ENCODE data around the gene GSK3A. TPM values are rescaled to one million over a fixed set of nuclear protein-coding genes. Genes with fewer than 3 reads are reported as not detected.

GSK3A gene
- total and polyA plus RNA-seq, 2 experiments from 2014 or later: 17.7 to 40.7 TPM

DNA sequence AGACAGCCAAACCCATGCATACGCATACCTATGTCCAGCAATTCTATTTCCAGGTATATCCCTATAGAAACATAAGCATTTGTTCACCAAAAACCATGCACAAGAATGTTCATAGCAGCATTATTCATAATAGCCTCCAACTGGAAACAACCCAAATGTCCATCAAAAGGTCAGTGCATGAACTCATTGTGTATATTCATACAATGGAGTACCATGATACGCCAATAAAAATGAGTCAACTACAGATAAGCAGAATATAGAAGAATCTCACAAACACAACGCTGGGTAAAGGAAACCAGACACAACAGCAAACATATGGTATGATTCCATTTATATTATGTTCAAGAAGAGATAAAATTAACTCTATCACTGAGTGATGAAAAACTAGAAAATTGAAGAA, 48.7 kb downstream of the GSK3A start:
- H3K27ac Mint-ChIP-seq: no peak overlapping the region
- no peak overlapping the region for H2AFZ ChIP-seq
- peaks cover 10% of the 10 kb centered on the region for H3K4me1 ChIP-seq (ENCODE audit: insufficient read depth)
- peaks cover 19% of the 10 kb centered on the region for H3K9me3 Mint-ChIP-seq
- peaks cover 16% of the 10 kb centered on the region for H3K27me3 Mint-ChIP-seq (ENCODE audit: insufficient read depth, low read depth, poor library complexity)
- no peaks in the 10 kb centered on the region for H3K9me2 ChIP-seq (ENCODE audit: insufficient read depth)
- H3K4me3 Mint-ChIP-seq: no peak overlapping the region
- no peak for DNase-seq (ENCODE audit: low spot score)
- H3K79me2 ChIP-seq (replicated peaks; ENCODE audit: insufficient read depth): no peaks in the 10 kb centered on the region; the same call in 1 of the 2 replicates
- peaks cover 2% of the 10 kb centered on the region; the same call in 1 of the 2 replicates for H4K20me1 ChIP-seq (replicated peaks; ENCODE audit: insufficient read depth)
- H3K4me3 ChIP-seq: no peak overlapping the region
- ATAC-seq: no peak
- no peak overlapping the region for H3K27ac ChIP-seq (ENCODE audit: low read depth)
- no peak for TF ChIP-seq JUNB (IDR thresholded peaks at IDR 0.05; ENCODE audit: unreplicated experiment)
- TF ChIP-seq, protein P1, sequence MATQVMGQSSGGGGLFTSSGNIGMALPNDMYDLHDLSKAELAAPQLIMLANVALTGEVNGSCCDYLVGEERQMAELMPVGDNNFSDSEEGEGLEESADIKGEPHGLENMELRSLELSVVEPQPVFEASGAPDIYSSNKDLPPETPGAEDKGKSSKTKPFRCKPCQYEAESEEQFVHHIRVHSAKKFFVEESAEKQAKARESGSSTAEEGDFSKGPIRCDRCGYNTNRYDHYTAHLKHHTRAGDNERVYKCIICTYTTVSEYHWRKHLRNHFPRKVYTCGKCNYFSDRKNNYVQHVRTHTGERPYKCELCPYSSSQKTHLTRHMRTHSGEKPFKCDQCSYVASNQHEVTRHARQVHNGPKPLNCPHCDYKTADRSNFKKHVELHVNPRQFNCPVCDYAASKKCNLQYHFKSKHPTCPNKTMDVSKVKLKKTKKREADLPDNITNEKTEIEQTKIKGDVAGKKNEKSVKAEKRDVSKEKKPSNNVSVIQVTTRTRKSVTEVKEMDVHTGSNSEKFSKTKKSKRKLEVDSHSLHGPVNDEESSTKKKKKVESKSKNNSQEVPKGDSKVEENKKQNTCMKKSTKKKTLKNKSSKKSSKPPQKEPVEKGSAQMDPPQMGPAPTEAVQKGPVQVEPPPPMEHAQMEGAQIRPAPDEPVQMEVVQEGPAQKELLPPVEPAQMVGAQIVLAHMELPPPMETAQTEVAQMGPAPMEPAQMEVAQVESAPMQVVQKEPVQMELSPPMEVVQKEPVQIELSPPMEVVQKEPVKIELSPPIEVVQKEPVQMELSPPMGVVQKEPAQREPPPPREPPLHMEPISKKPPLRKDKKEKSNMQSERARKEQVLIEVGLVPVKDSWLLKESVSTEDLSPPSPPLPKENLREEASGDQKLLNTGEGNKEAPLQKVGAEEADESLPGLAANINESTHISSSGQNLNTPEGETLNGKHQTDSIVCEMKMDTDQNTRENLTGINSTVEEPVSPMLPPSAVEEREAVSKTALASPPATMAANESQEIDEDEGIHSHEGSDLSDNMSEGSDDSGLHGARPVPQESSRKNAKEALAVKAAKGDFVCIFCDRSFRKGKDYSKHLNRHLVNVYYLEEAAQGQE (IDR thresholded peaks at IDR 0.05; ENCODE audit: unreplicated experiment): no peak
- no peak for TF ChIP-seq ZNF331 (CRISPR knock-in tag; IDR thresholded peaks at IDR 0.05; ENCODE audit: low read depth)
- TF ChIP-seq, protein P2, sequence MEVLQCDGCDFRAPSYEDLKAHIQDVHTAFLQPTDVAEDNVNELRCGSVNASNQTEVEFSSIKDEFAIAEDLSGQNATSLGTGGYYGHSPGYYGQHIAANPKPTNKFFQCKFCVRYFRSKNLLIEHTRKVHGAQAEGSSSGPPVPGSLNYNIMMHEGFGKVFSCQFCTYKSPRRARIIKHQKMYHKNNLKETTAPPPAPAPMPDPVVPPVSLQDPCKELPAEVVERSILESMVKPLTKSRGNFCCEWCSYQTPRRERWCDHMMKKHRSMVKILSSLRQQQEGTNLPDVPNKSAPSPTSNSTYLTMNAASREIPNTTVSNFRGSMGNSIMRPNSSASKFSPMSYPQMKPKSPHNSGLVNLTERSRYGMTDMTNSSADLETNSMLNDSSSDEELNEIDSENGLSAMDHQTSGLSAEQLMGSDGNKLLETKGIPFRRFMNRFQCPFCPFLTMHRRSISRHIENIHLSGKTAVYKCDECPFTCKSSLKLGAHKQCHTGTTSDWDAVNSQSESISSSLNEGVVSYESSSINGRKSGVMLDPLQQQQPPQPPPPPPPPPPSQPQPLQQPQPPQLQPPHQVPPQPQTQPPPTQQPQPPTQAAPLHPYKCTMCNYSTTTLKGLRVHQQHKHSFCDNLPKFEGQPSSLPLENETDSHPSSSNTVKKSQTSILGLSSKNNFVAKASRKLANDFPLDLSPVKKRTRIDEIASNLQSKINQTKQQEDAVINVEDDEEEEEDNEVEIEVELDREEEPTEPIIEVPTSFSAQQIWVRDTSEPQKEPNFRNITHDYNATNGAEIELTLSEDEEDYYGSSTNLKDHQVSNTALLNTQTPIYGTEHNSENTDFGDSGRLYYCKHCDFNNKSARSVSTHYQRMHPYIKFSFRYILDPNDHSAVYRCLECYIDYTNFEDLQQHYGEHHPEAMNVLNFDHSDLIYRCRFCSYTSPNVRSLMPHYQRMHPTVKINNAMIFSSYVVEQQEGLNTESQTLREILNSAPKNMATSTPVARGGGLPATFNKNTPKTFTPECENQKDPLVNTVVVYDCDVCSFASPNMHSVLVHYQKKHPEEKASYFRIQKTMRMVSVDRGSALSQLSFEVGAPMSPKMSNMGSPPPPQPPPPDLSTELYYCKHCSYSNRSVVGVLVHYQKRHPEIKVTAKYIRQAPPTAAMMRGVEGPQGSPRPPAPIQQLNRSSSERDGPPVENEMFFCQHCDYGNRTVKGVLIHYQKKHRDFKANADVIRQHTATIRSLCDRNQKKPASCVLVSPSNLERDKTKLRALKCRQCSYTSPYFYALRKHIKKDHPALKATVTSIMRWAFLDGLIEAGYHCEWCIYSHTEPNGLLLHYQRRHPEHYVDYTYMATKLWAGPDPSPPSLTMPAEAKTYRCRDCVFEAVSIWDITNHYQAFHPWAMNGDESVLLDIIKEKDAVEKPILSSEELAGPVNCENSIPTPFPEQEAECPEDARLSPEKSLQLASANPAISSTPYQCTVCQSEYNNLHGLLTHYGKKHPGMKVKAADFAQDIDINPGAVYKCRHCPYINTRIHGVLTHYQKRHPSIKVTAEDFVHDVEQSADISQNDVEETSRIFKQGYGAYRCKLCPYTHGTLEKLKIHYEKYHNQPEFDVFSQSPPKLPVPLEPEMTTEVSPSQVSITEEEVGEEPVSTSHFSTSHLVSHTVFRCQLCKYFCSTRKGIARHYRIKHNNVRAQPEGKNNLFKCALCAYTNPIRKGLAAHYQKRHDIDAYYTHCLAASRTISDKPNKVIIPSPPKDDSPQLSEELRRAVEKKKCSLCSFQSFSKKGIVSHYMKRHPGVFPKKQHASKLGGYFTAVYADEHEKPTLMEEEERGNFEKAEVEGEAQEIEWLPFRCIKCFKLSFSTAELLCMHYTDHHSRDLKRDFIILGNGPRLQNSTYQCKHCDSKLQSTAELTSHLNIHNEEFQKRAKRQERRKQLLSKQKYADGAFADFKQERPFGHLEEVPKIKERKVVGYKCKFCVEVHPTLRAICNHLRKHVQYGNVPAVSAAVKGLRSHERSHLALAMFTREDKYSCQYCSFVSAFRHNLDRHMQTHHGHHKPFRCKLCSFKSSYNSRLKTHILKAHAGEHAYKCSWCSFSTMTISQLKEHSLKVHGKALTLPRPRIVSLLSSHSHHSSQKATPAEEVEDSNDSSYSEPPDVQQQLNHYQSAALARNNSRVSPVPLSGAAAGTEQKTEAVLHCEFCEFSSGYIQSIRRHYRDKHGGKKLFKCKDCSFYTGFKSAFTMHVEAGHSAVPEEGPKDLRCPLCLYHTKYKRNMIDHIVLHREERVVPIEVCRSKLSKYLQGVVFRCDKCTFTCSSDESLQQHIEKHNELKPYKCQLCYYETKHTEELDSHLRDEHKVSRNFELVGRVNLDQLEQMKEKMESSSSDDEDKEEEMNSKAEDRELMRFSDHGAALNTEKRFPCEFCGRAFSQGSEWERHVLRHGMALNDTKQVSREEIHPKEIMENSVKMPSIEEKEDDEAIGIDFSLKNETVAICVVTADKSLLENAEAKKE (CRISPR knock-in tag; IDR thresholded peaks at IDR 0.05): no peak
- TF ChIP-seq CREB1 (CRISPR knock-in tag; IDR thresholded peaks at IDR 0.05; ENCODE audit: low read depth): no peak
- TF ChIP-seq STAT1 (IDR thresholded peaks at IDR 0.05; ENCODE audit: unreplicated experiment): no peak
- no peak for TF ChIP-seq NANOG (IDR thresholded peaks at IDR 0.05; ENCODE audit: borderline replicate concordance)
- TF ChIP-seq POLR2AphosphoS5 (IDR thresholded peaks at IDR 0.05; ENCODE audit: low read depth): no peak
- TF ChIP-seq EZH2 (IDR thresholded peaks at IDR 0.05; ENCODE audit: low read depth, unreplicated experiment): no peak
- no peak for TF ChIP-seq ZNF114 (CRISPR knock-in tag; IDR thresholded peaks at IDR 0.05)
- no peak for TF ChIP-seq EZH2phosphoT487 (IDR thresholded peaks at IDR 0.05; ENCODE audit: unreplicated experiment)
- TF ChIP-seq, protein P3, sequence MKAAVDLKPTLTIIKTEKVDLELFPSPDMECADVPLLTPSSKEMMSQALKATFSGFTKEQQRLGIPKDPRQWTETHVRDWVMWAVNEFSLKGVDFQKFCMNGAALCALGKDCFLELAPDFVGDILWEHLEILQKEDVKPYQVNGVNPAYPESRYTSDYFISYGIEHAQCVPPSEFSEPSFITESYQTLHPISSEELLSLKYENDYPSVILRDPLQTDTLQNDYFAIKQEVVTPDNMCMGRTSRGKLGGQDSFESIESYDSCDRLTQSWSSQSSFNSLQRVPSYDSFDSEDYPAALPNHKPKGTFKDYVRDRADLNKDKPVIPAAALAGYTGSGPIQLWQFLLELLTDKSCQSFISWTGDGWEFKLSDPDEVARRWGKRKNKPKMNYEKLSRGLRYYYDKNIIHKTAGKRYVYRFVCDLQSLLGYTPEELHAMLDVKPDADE (IDR thresholded peaks at IDR 0.05): no peak
- TF ChIP-seq, protein P4, sequence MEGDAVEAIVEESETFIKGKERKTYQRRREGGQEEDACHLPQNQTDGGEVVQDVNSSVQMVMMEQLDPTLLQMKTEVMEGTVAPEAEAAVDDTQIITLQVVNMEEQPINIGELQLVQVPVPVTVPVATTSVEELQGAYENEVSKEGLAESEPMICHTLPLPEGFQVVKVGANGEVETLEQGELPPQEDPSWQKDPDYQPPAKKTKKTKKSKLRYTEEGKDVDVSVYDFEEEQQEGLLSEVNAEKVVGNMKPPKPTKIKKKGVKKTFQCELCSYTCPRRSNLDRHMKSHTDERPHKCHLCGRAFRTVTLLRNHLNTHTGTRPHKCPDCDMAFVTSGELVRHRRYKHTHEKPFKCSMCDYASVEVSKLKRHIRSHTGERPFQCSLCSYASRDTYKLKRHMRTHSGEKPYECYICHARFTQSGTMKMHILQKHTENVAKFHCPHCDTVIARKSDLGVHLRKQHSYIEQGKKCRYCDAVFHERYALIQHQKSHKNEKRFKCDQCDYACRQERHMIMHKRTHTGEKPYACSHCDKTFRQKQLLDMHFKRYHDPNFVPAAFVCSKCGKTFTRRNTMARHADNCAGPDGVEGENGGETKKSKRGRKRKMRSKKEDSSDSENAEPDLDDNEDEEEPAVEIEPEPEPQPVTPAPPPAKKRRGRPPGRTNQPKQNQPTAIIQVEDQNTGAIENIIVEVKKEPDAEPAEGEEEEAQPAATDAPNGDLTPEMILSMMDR (conservative IDR thresholded peaks at IDR 0.05; ENCODE audit: low read depth in 2 of 2): no peak
- H3K36me3 Mint-ChIP-seq (ENCODE audit: low read depth): peaks cover 38% of the 10 kb centered on the region
- H3K4me1 Mint-ChIP-seq: peaks cover 22% of the 10 kb centered on the region
- H3K4me2 ChIP-seq: no peak overlapping the region
- H3F3A ChIP-seq (replicated peaks; ENCODE audit: low read depth): no peaks in the 10 kb centered on the region; the same call in 1 of the 2 replicates
- H3K36me3 ChIP-seq (ENCODE audit: insufficient read depth): peaks cover 3% of the 10 kb centered on the region
- no peaks in the 10 kb centered on the region for H3K27me3 ChIP-seq (ENCODE audit: insufficient read depth)
